HG02943 (cell line): Measurements from ENCODE around the gene NTNG1.

Source experiments
- ATAC-seq: cut with Tn5 transposase; IDR thresholded peaks from one replicate; pipeline ENCODE4 v1.9.1; 2021; ENCODE audit warnings: mild to moderate bottlenecking, low read depth, moderate library complexity; ENCODE audit not compliant: unreplicated experiment

NTNG1 gene

DNA sequence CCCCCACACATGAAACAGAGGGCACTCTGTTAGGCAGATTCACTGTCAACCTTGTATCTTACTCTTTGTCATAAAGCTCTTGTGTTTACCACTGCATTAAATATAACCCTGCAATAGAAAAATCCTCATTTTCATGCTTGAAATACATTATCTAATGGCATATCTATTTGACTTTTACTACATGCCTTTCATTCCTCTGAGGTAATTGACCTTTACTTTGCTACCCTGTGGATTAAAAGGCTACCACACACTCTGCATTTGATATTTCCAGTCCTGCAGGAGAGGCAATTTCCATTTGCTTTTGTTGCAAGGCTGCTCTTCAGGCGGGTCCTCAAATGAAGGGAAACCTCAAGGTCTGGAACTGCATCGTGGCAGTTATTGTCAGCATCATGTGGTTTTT lies 238.0 kb downstream of the NTNG1 start:
- ATAC-seq, result no peak

DNA sequence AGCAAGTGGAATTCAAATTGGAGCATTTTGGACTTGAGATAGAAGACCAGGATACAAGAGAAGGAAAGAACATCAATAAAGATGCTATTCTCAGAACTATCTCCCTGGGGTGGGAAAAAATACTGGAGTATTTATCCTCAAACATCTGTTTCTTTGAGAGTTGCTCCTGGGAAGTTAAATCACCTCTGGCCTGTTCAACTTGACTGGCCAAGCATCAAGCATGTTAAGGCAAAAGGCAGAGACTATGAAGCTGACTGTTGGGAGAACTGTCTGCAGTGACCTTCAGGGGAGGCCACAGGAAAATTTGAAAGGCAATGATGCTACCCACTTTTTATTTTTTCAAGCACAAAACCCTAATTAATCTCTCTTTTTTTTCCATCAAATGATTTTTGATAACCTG lies 239.0 kb downstream of the NTNG1 start:
- ATAC-seq, result no peak

DNA sequence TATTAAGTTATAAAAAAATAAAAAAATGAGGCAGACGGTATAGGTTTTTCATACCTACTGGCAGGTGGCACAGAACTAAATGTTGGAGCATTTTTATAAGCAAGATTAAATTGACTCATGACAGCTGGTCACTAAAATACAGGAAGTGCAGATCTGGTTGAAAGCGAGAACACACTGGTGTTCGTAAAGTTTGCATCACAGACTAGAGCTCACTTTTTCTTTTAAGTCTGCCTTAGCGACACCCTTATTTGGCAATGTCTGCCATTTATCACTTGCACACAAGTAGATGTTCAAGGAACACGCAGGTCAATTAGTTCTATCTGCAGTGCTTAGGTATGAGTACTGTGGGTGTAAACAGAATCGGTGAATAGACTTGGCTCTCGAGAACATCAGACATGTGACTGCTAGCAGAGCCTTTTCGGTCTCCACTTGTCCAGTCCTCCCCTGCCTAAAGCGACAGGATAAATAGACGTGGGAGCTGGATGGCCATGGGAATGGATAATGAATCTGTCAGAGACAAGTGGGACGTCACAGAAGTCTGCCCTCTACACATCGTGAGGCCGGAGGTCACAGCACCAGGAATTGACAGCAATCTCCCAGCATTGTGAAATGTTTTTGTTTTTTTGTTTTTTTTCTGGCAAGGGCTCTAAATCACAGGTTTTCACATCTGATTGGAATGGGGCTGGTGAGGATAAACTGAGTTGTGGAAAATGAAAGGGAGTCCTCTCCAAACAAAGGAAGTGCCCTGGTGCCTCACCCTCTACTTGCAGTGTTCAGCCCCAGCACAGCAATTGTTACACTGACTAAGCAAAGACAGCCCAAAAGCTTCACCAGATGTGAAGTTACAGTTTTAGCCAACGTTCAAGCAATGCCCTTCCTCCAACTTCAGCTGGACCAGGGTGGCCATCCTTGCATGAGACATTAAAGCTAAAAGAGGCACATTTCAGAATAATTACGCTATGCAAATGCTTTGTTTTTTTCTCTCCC lies 248.9 kb downstream of the NTNG1 start:
- ATAC-seq, result no peak

DNA sequence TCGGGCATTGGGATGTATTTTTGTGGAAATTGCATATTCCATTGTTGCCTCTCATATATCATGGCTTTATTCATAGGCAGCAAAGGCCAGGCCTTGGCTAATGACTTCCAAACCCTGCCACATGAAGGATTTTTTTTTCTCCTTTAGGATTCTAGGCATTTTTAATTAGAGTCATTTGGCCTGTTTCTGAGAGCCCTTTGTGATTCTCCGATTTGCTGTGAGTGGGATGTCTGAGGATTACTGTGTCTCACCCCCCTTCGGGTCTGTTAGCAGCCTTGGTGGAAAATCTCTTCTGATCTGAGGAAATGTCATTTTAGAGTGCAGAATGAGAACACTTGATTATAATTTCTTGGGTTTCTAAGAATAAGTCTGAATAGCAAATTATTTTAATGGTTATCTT lies 253.5 kb downstream of the NTNG1 start:
- no peak for ATAC-seq

DNA sequence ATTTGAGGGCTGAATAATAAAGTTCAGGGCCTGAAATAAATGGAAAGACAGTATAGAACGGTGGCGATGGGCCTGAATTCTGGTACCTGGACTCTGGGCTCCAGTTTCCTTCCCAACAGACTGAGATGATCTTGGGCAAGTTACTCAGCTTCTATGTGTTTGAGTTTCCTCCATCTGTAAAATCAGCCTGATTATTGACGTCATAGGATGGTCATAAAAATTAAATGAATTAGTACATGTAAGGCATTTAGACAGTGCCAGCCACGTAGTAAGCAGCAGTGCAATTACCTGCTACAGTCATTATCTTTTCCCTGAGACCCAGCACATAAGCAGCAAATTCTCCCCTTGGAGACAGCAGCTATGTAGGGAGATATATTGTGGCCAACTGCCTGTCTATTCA lies 260.9 kb downstream of the NTNG1 start:
- ATAC-seq, result no peak

DNA sequence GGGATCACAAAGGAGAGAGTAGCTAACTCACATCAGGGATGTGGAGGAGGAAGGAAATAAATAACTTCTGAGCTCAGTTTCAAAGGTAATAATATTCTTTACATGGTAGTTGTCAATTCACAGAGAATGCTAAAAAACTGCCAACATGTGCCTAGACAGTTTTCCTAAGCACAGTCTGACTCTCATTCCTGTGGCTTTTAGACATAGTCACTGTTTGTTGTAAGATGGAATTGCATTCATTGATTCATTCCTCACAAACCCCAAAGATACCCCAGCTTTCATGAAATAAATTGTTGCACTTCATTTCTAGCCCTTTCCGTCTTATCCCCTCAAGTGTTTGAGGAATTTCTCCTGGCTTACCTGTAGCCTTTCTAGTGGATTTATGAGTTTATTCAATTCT lies 263.9 kb downstream of the NTNG1 start:
- no peak for ATAC-seq

DNA sequence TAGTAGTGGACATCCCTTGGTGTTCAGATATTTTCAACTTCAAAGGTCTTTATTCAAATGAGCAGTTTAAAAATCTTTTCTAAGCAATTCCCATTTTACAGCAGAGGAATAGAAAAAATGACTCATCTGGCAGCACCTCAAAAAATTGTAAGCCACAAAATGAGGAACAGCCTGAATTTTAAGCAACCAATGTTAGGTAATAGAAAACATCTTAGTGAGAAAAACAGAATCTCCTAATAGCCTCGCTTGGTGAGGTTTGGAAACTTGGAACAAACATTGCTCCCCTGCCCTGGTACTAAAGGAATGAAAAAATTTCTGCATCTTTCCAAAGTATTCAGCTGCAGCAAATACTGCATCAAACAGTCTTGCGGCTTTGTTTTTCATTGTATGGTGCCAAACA lies 264.4 kb downstream of the NTNG1 start:
- ATAC-seq, result no peak

DNA sequence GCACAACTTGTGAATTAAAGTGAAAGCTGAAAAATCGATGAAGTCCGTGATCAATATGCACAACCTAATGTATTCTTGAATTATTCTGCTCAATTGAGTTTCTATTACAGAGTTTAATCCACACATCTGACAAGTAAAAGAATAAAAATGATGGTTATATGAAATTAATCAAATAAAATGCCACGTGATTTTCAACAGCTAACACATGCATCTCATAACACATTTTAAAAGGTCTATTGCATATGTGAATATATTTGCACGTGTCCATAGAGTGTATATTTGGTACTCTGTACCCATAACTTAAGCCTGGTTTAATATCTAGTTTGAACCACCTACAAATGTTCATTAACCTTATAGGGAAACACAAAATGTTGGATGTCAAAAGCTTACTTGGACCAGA lies 266.2 kb downstream of the NTNG1 start:
- ATAC-seq, result no peak

DNA sequence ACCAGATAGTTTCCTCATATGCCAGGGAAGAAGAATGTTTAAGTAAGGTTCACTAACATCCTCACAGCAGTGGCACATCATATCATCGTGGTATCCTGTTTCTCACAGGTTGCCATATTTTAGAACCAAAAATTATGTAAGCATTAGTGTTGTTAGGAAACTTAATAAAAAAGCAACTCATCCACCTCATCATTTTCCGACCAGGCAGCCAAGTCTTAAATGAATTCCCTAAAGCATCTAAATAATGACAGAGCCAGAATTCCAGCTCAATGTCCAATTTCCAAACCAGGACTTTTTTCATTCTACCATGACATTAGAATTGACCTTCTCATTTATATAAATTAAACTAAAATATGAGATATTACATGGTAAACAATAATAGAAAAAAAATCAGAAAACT lies 272.7 kb downstream of the NTNG1 start:
- no peak for ATAC-seq

DNA sequence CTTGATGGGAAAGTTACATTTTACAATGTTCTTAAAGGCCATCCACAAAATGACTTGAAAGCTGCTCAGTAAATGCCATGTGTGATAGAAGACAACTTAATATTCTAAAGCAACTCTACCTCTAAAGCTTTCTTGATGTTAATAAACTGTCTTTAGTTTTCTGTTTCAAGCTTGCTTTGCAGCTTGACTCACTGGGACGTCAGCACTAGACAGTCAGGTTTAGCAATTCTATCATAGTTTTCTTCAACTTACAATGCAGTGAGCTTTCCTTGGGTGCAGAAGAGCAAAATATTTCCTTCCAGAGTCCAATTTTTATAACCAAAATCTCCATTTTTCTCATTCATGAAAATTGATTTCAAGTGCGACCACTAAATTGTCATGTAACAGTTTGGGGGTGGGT lies 273.1 kb downstream of the NTNG1 start:
- no peak for ATAC-seq

DNA sequence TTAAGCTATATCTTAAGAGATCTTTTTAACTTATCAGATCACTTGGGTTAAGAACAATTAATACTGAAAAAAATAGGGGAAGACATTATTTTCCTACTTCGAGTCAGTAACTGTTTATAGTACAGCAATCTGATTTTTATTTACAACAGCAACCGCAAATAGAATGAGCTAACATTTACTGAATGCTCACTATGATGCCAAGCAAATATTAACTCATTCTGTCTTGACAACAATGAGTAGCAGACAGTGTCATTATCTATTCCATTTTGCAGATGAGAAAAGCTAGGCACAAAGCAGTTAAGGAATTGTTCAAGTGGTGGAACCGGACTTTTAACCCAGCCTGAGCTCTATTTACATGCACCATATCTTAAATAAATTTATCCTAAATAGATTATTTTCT lies 273.7 kb downstream of the NTNG1 start:
- no peak for ATAC-seq

DNA sequence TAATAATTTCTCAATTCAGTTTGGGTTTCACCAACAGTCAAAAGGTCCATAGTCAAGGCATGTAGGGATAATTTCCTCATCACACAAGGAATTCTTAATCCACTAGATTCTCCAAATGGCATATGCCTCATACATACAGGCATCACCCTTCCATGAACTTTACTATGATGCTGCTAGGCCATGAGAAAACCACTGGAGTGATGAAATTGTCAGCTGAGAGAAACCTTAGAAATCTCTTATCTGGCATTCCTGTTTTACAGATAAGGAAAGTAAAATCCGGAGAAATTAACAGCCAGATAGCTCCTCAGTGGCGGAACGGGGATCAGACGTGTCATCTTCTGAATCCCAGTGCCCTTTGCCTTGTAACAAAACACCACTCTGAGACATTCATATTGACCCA lies 274.4 kb downstream of the NTNG1 start:
- no peak for ATAC-seq

DNA sequence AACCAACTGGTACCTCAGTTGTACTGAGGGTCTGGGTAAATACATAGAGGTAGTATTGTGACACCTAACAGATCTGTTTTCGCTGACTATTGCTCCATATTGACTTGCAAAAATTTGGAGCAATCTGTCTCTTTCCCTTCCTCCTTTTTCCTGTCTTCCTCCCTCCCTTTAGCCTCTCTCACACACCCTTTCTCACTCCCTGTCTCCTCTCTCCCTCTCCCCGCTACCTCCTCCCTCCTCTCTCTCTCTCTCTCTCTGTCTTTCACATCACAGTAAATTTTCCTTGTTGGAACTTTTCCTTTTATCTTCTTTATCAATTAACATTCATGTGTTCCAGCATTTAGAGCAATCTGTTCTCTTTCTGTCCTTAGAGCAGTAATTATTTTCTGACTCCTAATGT lies 278.2 kb downstream of the NTNG1 start:
- no peak for ATAC-seq

DNA sequence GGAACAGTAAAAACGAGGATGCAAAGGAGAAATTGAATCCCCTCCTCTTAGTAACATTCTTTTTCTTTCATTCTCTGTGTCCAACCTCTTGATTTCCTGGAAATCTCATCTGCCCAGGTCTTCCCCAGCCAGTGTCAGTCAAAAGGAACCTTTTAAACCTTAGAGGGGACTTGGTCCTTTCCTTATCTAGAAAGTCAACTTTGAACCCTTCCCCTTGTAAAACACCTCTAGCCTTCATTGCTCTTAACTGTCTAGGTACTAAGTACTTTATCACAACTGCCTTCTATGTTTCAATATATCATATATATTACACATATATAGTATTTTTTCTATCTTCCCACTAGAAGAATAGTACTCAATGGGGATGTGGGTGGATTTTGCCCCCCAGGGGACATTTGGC lies 282.1 kb downstream of the NTNG1 start:
- no peak for ATAC-seq

DNA sequence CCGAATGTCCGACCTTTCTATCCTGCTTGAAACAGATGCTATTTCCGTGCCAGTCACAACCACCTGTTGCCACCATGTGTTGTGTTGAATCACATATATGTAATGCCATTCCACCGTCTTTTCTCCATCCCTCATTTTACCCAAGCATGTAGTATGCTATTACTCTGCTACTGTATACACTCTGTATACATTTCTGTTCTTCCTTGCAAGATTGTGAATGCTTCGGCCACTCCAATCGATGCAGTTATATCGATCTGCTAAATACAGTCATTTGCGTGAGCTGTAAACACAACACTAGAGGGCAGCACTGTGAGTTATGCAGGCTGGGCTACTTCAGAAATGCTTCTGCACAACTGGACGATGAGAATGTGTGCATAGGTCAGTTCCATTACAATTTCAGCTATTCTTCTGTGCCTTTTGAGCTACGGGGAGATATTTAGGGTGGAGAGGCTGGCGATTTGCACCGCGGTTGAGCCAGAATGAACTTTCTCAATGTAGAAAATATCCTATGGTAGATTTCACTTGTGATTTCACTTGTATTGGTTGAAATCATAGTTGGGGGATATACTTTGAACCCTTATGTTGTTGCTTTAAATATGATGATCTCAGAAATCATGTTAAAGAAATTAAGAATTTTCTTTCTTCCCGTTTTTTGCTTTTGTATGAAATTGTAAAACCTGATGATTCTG lies 289.8 kb downstream of the NTNG1 start:
- ATAC-seq, result peak; percentile 93

DNA sequence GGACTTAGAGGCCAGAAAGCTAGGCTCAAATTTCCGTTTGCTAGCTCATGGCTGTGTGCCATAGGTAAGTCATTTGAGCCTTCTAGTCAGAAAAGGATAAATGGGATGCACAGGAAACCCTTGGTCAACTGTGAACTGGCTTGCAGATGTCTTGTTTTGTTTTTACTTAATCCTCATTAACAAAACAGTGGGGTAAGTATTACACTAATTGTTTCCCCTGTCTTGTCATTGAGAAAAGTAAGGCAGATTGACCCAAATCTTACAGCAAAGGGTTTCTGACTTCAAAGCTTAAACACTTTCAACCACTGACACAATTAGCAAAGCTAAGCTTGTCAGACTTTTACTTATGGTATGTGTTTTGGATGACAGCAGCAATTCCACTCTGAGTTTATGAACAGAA lies 291.3 kb downstream of the NTNG1 start:
- ATAC-seq, result no peak

DNA sequence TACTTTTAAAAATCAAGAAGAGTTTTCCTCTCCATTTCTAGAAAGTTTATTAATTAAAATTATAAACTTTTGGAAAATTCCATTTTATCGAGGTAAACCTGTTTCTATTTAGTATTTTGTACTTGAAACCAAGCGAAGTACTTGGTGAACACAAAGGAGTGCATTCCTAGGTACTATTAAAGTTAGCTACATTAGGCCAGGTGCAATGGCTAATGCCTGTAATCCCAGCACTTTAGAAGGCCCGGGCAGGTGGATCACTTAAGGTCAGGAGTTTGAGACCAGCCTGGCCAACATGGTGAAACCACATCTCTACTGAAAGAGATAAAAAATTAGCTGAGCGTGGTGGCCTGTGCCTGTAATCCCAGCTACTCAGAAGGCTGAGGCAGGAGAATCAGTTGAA lies 292.2 kb downstream of the NTNG1 start:
- ATAC-seq, result no peak

DNA sequence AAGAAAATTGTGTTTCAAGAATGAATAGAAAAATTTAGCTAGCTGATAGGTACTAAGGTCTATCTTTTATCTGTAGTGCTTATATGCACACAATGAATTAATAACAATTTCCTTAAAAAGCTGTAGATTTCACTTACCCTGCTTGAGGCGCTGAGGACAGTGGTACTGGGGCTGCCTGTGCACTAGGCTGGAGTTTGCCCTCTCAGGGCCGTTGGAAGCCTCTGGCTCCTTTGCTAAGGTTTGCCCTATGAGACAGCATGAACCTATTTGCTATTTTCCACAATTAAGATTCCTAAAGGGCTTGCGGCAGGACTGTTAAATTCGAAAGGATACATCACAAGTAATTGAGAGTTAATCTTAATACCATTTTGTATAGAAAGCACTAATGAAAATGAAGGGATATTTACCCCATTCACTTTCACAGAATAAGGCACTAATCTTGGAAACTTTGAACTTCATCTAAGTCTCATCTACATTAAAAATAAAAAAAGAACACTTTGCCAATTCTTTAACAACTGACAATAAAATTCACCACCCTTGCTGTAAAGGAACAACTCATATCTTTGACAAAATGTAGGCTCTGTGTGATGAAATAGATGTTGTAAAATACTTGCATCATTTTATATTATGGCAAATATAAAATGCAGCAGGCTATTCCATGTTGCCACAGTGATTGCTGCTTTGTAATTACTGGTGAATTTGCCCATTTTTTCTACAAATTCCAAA lies 293.0 kb downstream of the NTNG1 start:
- ATAC-seq, result no peak

DNA sequence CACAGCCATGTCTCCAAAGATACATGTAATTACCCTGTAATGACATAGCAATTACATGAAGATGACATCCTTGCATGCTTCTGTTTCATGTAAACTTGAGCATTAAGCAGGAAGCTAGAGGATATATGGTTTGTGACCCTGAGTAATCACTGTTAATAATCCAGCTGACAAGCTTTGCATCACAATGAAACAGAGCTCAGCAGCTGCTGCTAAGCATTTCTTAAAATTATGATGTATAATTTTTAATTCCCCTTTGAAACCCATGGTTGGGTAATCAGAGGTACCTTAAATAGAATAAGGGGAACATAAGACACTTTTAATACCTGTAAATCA lies 293.5 kb downstream of the NTNG1 start:
- no peak for ATAC-seq

DNA sequence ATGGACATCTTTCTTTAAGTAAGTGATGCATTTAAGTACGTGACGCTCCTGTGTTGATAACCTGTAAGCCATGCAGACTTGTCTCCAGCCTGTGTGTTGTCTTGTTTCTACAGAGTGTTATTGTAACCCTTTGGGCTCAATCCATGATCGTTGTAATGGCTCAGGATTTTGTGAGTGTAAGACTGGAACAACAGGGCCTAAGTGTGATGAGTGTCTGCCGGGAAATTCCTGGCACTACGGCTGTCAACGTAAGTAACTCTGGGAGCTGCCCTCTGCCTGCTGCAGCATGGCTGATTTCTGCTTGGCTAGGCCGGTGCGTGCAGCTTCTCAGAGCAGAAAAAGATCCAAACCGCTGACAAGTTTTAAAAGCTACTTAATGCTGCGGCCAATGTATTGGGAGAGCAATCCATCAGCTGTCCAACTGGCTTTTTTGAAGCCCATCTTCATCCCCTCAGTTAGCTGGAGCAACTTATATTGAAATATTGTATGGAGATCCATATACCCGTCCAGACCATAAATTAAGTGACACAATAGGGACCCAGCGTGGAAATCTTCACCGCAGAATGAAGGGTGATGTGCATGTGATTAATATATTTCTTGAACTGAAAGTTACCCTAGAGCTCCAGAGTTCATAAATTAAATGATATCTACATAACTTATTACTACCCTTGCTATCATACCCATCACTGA lies 295.9 kb downstream of the NTNG1 start:
- ATAC-seq, result no peak

DNA sequence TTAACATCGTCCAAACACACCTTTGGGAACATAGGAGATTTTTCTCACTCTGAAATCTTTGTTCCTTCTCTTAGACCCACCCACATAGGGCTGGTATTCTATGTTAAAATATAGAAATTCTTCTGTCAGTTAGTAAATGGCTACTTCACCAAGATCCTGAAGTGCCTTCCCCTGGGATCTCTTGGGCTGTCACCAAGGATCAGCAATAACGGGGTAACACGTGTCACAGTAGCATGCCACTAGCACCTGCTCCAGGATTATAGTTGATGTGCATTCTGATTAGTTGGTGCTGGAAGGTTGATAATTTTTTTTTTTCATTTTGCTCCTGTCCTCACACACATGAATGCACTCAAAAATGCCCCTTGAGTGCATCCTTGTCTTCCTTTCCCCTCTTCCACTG lies 298.7 kb downstream of the NTNG1 start:
- ATAC-seq, result no peak
